GM18519 (cell line): ENCODE results near the gene SCNN1A.
"Not testable (repeated sequence)": the region's sequence is repeated elsewhere in the genome, so short reads cannot be mapped to it uniquely, and the experiment has no call there.

Source experiments
- ATAC-seq: cut with Tn5 transposase; IDR thresholded peaks from one replicate; pipeline ENCODE4 v1.9.1; 2021; ENCODE audit warnings: mild to moderate bottlenecking, moderate library complexity; ENCODE audit not compliant: unreplicated experiment, low FRiP score

The SCNN1A gene

DNA sequence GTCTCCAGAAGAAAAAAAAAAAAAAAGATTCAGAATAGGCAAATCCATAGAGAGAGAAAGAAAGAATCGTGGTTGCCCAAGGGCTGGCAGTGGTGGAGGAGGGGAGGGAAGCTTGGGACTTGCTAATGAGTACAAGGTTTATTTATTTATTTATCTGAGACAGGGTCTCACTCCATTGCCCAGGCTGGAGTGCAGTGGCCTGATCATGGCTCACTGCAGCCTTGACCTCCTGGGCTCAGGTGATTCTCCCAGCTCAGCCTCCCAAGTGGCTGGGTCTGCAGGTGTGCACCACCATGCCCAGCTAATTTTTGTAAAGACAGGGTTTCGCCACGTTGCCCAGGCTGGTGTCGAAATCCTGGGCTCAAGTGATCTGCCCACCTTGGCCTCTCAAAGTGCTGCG, 23.7 kb downstream of the SCNN1A start:
- no peak for ATAC-seq

DNA sequence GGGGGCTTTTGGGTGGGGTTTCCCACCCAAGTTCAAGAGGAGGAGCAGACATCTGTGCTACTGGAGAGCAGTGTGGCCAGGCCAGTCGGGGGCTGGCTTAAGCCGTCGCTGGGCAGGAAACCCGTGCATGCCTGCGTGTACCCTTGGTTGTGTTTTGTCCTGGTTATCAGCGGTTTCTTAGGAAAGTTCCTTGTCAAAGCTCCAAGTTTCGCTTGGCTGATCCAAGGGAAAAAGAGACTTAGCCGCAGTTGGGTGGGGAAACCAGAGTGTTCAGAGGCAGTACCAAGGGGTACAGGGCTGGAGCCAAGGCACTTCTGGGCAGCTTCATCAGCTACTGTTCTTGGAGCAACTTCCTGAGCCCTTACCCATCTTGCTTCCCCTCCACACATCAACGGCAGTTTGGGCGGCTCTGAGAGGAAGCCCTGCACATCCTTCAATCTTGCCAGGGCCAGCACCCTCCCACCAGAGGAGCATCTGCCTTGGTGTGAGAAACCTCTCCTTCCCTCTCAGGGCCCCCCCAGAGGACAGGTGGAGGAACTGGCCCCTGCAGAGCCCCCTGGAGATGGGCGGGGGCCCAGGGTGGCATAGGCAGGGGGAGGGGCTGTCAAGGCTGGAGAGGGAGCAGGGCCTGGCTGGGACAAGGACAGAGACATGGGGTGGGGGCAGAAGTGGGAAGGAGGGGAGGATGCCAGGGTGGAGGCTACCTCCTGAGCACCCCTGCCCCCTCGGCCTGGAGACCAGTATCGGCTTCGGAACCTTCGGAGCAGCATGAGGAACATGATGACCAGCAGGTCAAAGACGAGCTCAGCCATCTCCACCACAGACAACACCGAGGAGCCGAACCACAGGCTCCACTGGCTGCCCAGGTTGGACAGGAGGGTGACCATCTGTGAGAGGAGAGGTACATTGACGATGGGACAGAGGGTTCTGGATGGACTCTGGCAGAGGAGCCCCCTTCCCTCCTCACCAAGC, 27.7 kb downstream of the SCNN1A start:
- no peak for ATAC-seq

- ATAC-seq, result no peak
Measured at GRCh38 chr12:6346942-6347341, 28.4 kb downstream of the SCNN1A start.

DNA sequence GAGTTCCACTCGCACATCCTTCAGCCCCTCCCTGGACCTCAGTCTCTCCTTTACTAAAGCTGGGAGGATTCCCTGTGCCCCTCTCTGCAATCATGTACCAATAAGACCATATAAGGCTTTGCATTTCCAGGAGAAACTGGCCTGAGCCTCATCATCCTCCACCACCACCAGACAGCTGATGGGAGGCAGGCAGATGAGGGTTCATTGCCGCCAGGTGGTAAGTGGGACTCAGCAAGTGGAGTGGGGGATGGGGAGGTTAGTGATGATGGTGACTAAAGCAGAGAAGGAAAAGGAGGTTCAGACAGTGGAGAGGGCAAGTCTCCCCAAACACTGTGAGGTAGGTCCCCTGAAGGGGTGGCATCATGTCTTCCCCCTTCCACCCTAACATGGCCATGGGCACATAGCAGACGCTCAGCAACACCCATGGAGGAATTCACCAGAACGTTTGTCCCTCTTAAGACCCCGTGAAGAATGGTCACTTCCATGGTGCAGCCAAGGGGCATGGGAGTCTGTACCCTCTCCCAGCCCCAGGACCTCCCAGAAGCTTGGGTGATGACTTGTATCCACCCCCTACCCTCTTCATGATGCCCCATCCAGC, 29.0 kb downstream of the SCNN1A start:
- ATAC-seq, result no peak

DNA sequence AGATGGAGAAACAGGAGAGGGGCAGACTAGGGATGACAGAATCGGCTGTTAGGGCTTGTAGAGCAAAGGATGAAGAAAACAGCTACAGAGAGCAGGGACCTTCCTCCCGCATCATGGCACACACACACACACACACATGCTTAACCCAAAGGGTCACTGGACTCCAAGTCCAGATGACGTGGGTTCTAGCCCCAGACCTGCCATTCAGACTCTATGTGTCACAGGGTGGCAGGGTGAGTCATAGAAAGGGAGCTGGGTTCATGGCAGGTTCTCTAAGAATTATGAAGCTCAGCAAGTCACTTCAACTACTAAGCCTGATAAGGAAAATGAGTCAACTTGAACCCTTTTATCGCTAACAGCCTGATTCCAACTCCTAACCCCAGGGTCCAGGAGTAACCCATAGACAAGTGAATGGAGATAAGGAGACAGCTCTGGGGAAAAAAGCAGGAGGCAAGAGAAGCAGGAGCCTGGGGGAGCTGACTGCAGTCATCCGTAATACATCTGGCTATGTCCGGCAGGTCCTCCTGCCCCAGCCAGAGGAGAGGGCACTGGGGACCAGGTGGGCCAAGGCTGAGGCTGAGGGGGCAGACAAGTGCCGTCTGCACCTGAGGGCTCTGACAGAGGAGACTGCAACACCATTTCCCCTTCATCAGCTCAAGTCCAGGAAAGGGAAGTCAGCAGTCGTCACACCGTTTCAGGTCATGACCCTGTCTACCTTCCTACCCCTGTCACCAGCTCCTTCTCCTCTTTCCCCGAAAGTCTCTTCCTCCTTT, 29.9 kb downstream of the SCNN1A start:
- no peak for ATAC-seq

GRCh38 chr12:6344101-6344660, 31.2 kb downstream of the SCNN1A start:
- ATAC-seq, result not testable (repeated sequence)

DNA sequence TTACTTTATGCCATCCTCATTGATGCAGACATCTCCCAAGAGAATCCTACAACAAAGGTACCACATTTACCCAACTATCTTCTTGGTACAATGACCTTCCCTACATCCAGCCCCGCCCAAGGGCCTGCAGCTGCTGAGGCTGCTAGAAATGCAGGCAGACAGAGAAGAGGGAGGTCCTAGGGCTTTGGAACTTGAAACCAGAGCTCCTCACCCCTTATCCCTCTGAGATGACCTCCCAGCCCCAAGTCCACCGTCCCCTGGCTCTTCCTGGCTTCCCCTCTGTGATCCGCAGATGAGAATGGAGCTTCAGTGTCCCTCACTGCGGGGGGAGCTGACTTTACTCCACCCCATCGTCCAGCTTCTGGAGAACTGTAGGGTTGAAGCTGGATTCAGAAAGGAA, 31.8 kb downstream of the SCNN1A start:
- no peak for ATAC-seq

DNA sequence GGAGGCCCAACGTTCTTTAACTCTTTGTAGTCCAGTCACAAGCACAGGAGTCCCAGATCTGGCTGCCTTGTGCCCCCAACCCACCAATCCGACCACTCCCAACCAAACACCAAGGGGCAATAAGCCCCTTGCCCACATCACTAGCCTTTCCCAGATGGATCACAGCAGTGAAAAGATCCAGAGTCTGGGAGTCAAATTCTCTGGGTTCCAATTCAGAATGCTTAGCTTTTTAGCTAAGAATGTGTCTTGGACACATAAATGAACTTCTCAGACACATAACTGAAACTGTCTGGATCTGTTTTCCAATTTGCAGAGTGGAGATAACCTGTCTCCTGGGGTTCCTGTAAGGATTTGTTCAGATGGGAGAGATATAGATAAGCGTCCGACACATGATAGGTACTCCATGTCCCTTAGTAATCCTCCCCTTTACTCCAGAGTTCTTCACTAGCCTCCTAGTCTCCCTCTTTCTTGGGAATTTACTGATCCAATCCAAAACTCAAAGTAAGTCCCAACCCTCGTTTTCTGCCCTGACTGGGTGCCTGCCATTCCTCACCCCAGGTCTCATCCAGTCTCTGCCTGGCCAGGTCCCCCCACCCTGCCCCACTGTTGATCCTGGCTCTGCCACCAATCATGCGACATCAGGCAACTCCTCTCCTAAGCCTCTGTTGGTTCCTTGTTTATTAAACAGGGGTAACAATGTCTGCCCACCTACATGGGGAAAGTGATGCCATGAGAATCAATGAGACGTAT, 33.0 kb downstream of the SCNN1A start:
- no peak for ATAC-seq

GRCh38 chr12:6341417-6342139, 33.8 kb downstream of the SCNN1A start, which contains the start of gene TNFRSF1A:
TNFRSF1A (minus strand) TSS chr12:6342076; CDS start chr12:6341814, 262 bp downstream.
- no peak for ATAC-seq

GRCh38 chr12:6340745-6341416, 34.5 kb downstream of the SCNN1A start:
- no peak for ATAC-seq

DNA sequence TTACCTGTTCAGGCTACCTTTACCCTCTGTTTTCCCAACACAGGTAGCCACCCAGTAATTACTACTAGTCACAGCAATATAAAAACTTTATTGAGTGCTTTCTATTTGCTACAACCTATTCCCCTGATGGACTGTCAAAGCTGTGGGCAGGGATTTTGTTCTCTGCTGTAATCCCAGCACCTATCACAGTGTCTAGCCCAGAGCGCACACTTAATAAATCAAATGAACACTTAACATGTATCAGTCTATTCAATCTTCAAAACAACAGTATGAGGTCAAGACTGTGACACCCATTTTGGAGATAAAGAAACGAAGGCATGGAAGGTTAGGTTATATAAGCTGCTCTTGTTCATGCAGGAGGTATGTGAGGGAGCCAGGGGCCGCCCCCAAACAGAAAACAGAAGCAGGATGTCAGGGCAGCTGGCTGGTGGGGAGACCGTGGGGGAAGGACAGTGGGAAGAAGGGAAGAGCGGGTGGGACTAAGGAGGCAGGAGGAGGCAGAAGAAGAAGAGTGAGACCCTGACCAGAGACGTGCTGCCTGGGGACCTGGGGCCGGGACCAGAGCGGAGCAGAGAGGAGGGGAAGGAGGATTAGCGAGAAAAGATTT, 35.2 kb downstream of the SCNN1A start:
- no peak for ATAC-seq

DNA sequence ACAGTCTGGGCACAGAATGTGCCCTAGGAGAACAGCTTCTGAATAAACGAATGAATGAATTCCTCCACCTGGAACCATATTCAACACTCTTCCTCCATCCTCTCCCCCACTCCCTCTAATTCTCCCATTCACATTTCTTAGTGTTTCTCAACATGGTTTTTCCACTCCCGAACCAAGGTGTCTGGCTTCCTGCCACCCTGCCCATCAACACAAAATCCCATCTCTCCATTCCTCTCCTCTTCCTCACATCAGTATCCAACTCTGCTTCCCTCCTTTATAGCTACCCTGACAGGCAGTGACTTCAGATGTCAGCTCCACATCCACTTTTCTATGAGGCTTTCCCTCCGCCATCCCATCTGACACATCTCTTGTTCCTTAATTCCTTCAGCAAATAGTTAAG, 36.4 kb downstream of the SCNN1A start:
- ATAC-seq, result no peak

- ATAC-seq, result not testable (repeated sequence)
Measured at GRCh38 chr12:6338536-6338935, 36.8 kb downstream of the SCNN1A start.

DNA sequence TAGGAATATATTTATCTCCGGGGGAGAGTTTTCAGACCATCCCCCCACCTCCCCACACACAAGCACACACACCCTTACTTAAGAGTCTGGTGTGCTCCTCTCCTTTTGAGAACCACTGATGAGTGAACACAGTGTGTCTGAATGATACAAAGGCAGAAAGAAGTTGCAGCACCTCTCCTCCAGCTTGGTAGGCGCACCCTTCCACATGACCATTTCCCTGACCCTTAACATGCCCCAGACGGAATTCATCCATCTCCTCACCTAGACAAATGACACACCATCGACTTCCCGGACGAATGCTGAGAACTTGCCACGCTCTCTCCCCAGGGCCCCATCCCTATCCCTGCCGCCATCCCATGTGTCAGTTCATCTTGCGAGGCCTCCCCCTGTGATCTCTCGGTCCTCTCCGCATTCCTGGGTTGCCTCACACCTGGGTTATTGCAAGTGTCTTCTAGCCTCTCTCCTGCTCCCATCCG, 37.4 kb downstream of the SCNN1A start:
- no peak for ATAC-seq

GRCh38 chr12:6336889-6337853, 38.2 kb downstream of the SCNN1A start:
- ATAC-seq, result no peak

- ATAC-seq, result no peak
Measured at GRCh38 chr12:6336079-6336888, 39.1 kb downstream of the SCNN1A start.
